Thyroid gland (tissue), 4 donors: ENCODE data around the gene BCLAF3.

Experiments used
- POLR2A ChIP-seq, 2 donors: fragments of 450-650 bp; IDR thresholded peaks; one replicate each; pipeline ENCODE4 v1.6.1; 2017; ENCODE audit warnings: antibody characterized with exemption in 2 of 2, mild to moderate bottlenecking in 2 of 2, moderate library complexity in 1 of 2
- TF ChIP-seq, protein P1 (sequence below), 6 experiments: fragments of 200-600 bp in 3 of 6; fragments of 450-650 bp in 3 of 6; sonication (generic) in 3 of 6; IDR thresholded peaks; one replicate each; pipeline ENCODE4 v1.5.1; 2016 to 2019; ENCODE audit warnings: antibody characterized with exemption in 6 of 6, mild to moderate bottlenecking in 2 of 6, inconsistent platforms in 1 of 6, moderate library complexity in 1 of 6

DNA sequence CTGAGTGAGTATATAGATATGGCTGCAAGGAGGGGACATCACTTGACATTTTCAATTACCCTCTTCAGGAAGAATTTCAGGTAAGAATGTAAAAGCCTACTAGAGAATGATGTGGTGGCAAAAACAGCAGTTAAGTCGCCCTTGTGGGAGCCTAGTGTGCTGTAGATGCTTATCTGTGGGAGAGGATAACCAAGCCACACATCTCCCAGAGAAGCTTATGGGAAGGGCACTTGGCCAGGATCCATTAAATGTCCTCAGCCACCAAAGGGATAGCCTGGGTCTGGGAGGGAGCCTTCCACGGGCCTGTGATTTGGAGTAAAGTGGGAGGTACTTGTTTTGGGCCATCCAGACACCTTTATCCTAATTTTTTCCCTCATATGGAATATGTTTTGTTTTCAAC lies 41.3 kb upstream of the BCLAF3 start:
- TF ChIP-seq, protein P1, sequence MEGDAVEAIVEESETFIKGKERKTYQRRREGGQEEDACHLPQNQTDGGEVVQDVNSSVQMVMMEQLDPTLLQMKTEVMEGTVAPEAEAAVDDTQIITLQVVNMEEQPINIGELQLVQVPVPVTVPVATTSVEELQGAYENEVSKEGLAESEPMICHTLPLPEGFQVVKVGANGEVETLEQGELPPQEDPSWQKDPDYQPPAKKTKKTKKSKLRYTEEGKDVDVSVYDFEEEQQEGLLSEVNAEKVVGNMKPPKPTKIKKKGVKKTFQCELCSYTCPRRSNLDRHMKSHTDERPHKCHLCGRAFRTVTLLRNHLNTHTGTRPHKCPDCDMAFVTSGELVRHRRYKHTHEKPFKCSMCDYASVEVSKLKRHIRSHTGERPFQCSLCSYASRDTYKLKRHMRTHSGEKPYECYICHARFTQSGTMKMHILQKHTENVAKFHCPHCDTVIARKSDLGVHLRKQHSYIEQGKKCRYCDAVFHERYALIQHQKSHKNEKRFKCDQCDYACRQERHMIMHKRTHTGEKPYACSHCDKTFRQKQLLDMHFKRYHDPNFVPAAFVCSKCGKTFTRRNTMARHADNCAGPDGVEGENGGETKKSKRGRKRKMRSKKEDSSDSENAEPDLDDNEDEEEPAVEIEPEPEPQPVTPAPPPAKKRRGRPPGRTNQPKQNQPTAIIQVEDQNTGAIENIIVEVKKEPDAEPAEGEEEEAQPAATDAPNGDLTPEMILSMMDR (IDR thresholded peaks at IDR 0.05) = no peak
- no peak for TF ChIP-seq POLR2A (IDR thresholded peaks at IDR 0.05)
